Panc1 (cell line): ENCODE data around the gene PDE1A. TPM values are rescaled to one million over a fixed set of nuclear protein-coding genes. Genes with fewer than 3 reads are reported as not detected.

ENCODE experiments used
- ATAC-seq: fragments of 200-7000 bp; cut with Tn5 transposase; 2 replicates; pipeline ENCODE4 v1.9.1; 2020; ENCODE audit warnings: mild to moderate bottlenecking, moderate library complexity
- BruUV-seq: library from RNA; stranded (reverse); fragments of 400-500 nt; replicated peaks from 2 replicates; lab custom pipeline; 2021; lab: Mats Ljungman, UMichigan
- CTCF ChIA-PET: fragments of 300-600 bp; sonication (Branson Sonifier 250); formaldehyde crosslinking; loops from one replicate; lab custom pipeline; 2022; ENCODE audit warnings: antibody characterized with exemption; lab: Charles Lee
- POLR2A ChIA-PET: fragments of 300-600 bp; sonication (Branson Sonifier 250); formaldehyde crosslinking; loops from one replicate; lab custom pipeline; 2022; ENCODE audit warnings: antibody characterized with exemption; lab: Charles Lee
- DNase-seq: peaks from one replicate; pipeline ENCODE4 v3.0.0-alpha.2; 2010; ENCODE audit warnings: low read depth, low spot score
- H3K27ac ChIP-seq: 2 replicates; pipeline ENCODE4 v1.5.1; 2011; ENCODE audit warnings: mild to moderate bottlenecking, low read length, inconsistent platforms
- H3K27me3 ChIP-seq: fragments of 200-500 bp; sonication (Bioruptor generic); 2 replicates; pipeline ENCODE4 v1.6.0; 2014; ENCODE audit warnings: low read length, inconsistent platforms; ENCODE audit not compliant: control insufficient read depth, insufficient read depth
- H3K36me3 ChIP-seq: fragments of 200-500 bp; sonication (Bioruptor generic); 2 replicates; pipeline ENCODE4 v1.5.1; 2014; ENCODE audit warnings: inconsistent platforms, mild to moderate bottlenecking, low read length, moderate library complexity; ENCODE audit not compliant: control insufficient read depth, insufficient read depth
- H3K4me1 ChIP-seq: 2 replicates; pipeline ENCODE4 v1.5.1; 2011; ENCODE audit warnings: inconsistent platforms, mild to moderate bottlenecking, low read length, moderate library complexity; ENCODE audit not compliant: control insufficient read depth, insufficient read depth
- H3K4me3 ChIP-seq, 2 experiments: 2 replicates each; pipeline ENCODE4 v1.5.1; 2011 to 2012; ENCODE audit warnings: low read depth in 2 of 2, low read length in 2 of 2, mild to moderate bottlenecking in 2 of 2, inconsistent platforms in 1 of 2, moderate library complexity in 1 of 2
- H3K9me3 ChIP-seq: fragments of 200-500 bp; sonication (Bioruptor generic); 2 replicates; pipeline ENCODE4 v1.5.1; 2014; ENCODE audit warnings: low read depth, mild to moderate bottlenecking, inconsistent platforms, low read length, moderate library complexity; ENCODE audit not compliant: control insufficient read depth, insufficient read depth
- POLR2AphosphoS5 ChIP-seq: IDR thresholded peaks from 2 replicates; pipeline ENCODE4 v1.6.1; 2012; ENCODE audit warnings: mild to moderate bottlenecking, low read depth, low read length, moderate library complexity
- SIN3A ChIP-seq: IDR thresholded peaks from 2 replicates; pipeline ENCODE4 v1.6.1; 2012; ENCODE audit warnings: low read depth, mild to moderate bottlenecking, low read length, moderate library complexity, borderline replicate concordance; ENCODE audit not compliant: insufficient read depth
- TCF7L2 ChIP-seq: IDR thresholded peaks from 2 replicates; pipeline ENCODE4 v1.6.1; 2011; ENCODE audit warnings: mild to moderate bottlenecking, low read depth, low read length, inconsistent platforms
- in situ Hi-C: cut with HindIII; loops from 2 replicates; pipeline ENCODE4 v1.10.0; 2016; ENCODE audit warnings: low sequenced_read_pairs, low pct_unique_long_range_greater_than_20kb
- intact Hi-C: fragments of 100-400 bp; cut with micrococcal nuclease; formaldehyde crosslinking; loops from one replicate; pipeline ENCODE4 v1.10.0; 2022; ENCODE audit not compliant: unreplicated experiment
- total RNA-seq: library from RNA; stranded (reverse); gene quantifications from one replicate; pipeline ENCODE4 v1.2.1, GENCODE V29; 2021; ENCODE audit not compliant: unreplicated experiment
- TF ChIP-seq, protein P1 (sequence below), 2 experiments: IDR thresholded peaks; 2 replicates each; pipeline ENCODE4 v1.6.1; 2011 to 2012; ENCODE audit warnings: low read depth in 2 of 2, control low read depth in 1 of 2, low read length in 1 of 2, mild to moderate bottlenecking in 1 of 2, moderate library complexity in 1 of 2; ENCODE audit not compliant: insufficient read depth in 1 of 2
- TF ChIP-seq, protein P2 (sequence below): fragments of 450-650 bp; IDR thresholded peaks from 2 replicates; pipeline ENCODE4 v1.5.1; 2017; ENCODE audit warnings: mild to moderate bottlenecking

PDE1A gene
- total RNA-seq, 1 experiment from 2014 or later = 0.08 TPM

DNA sequence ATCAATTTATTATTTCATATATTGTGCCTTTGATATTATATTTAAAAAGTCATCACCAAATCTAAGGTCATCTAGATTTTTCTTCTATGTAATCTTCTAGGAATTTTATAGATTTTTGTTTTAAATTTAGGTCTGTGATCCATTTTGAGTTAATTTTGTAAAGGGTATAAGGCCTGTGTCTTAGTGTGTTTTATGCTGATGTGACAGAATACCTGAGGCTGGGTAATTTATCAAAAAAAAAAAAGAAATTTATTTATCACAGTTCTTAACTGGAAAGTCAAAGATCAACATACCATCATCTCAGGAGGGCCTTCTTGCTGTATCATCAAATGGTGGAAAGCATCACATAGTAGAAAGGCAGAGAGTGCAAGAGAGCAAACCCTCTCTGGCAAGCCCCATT, 216.2 kb downstream of the PDE1A start:
- TF ChIP-seq POLR2AphosphoS5 (no peak), TCF7L2 (no peak), SIN3A (no peak)
- TF ChIP-seq, protein P1, sequence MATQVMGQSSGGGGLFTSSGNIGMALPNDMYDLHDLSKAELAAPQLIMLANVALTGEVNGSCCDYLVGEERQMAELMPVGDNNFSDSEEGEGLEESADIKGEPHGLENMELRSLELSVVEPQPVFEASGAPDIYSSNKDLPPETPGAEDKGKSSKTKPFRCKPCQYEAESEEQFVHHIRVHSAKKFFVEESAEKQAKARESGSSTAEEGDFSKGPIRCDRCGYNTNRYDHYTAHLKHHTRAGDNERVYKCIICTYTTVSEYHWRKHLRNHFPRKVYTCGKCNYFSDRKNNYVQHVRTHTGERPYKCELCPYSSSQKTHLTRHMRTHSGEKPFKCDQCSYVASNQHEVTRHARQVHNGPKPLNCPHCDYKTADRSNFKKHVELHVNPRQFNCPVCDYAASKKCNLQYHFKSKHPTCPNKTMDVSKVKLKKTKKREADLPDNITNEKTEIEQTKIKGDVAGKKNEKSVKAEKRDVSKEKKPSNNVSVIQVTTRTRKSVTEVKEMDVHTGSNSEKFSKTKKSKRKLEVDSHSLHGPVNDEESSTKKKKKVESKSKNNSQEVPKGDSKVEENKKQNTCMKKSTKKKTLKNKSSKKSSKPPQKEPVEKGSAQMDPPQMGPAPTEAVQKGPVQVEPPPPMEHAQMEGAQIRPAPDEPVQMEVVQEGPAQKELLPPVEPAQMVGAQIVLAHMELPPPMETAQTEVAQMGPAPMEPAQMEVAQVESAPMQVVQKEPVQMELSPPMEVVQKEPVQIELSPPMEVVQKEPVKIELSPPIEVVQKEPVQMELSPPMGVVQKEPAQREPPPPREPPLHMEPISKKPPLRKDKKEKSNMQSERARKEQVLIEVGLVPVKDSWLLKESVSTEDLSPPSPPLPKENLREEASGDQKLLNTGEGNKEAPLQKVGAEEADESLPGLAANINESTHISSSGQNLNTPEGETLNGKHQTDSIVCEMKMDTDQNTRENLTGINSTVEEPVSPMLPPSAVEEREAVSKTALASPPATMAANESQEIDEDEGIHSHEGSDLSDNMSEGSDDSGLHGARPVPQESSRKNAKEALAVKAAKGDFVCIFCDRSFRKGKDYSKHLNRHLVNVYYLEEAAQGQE (IDR thresholded peaks at IDR 0.05; ENCODE audit: insufficient read depth in 1 of 2, low read depth in 2 of 2, low read length in 1 of 2) = no peak
- TF ChIP-seq, protein P2, sequence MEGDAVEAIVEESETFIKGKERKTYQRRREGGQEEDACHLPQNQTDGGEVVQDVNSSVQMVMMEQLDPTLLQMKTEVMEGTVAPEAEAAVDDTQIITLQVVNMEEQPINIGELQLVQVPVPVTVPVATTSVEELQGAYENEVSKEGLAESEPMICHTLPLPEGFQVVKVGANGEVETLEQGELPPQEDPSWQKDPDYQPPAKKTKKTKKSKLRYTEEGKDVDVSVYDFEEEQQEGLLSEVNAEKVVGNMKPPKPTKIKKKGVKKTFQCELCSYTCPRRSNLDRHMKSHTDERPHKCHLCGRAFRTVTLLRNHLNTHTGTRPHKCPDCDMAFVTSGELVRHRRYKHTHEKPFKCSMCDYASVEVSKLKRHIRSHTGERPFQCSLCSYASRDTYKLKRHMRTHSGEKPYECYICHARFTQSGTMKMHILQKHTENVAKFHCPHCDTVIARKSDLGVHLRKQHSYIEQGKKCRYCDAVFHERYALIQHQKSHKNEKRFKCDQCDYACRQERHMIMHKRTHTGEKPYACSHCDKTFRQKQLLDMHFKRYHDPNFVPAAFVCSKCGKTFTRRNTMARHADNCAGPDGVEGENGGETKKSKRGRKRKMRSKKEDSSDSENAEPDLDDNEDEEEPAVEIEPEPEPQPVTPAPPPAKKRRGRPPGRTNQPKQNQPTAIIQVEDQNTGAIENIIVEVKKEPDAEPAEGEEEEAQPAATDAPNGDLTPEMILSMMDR = no peak
- intact Hi-C loops = no loop called here
- Histone ChIP-seq H3K27me3 (no peaks in the 10 kb centered on the region), H3K36me3 (no peaks in the 10 kb centered on the region), H3K4me1 (no peaks in the 10 kb centered on the region), H3K27ac (no peak overlapping the region), H3K4me3 (no peak overlapping the region), H3K9me3 (no peaks in the 10 kb centered on the region)
- in situ Hi-C loops = no loop called here
- ATAC-seq = no peak
- POLR2A ChIA-PET = no interaction called here
- DNase-seq = no peak
- CTCF ChIA-PET = no interaction called here
- no TSS peak for BruUV-seq

DNA sequence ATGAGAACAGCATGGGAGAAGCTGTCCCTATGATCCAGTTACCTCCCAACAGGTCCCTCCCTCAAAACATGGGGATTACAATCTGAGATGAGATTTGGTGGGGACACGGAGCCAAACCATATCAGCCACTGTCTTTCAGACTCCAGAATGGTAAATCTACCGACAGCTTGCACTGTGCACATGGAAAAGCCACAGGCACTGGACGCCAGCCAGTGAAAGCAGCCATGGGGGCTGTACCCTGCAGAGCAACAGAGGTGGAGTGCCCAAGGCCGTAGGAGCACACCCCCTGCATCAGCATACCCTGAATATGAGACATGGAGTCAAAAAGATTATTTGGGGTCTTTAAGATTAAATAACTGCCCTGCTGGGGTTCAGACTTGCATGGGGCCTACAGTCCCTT, 218.4 kb downstream of the PDE1A start:
- no peak overlapping the region for H3K4me3 ChIP-seq
- DNase-seq (no peak), ATAC-seq (no peak)
- no peak overlapping the region for H3K27ac ChIP-seq
- ChIA-PET CTCF (no interaction called here), POLR2A (no interaction called here)
- no peaks in the 10 kb centered on the region for H3K36me3 ChIP-seq
- no peaks in the 10 kb centered on the region for H3K9me3 ChIP-seq
- H3K27me3 ChIP-seq = no peaks in the 10 kb centered on the region
- in situ Hi-C loops (no loop called here), intact Hi-C loops (no loop called here)
- no TSS peak for BruUV-seq
- TF ChIP-seq TCF7L2 (no peak), SIN3A (no peak), POLR2AphosphoS5 (no peak)
- TF ChIP-seq, protein P1 (IDR thresholded peaks at IDR 0.05; ENCODE audit: insufficient read depth in 1 of 2, low read depth in 2 of 2, low read length in 1 of 2) = no peak
- TF ChIP-seq, protein P2 = no peak
- H3K4me1 ChIP-seq = no peaks in the 10 kb centered on the region
